Neural progenitor cell (in vitro differentiated cells): ENCODE data around the gene ARID5B. TPM values are rescaled to one million over a fixed set of nuclear protein-coding genes. Genes with fewer than 3 reads are reported as not detected.

Experiments
- DNase-seq: peaks from one replicate; pipeline ENCODE4 v3.0.0-alpha.2; 2016; ENCODE audit warnings: low spot score
- H2AFZ ChIP-seq: fragments of 200-600 bp; sonication (generic); replicated peaks from 2 replicates; pipeline ENCODE4 v1.6.1; 2016; ENCODE audit warnings: antibody characterized with exemption
- H3F3A ChIP-seq: fragments of 200-600 bp; sonication (generic); 2 replicates; pipeline ENCODE4 v1.6.1; 2016; ENCODE audit warnings: antibody characterized with exemption, low read depth
- H3K27ac ChIP-seq: fragments of 200-600 bp; sonication (generic); 2 replicates; pipeline ENCODE4 v1.5.1; 2016; ENCODE audit warnings: mild to moderate bottlenecking
- H3K27me3 ChIP-seq: fragments of 200-600 bp; sonication (generic); 2 replicates; pipeline ENCODE4 v1.6.1; 2016; ENCODE audit warnings: mild to moderate bottlenecking, moderate library complexity
- H3K36me3 ChIP-seq: fragments of 200-600 bp; sonication (generic); 2 replicates; pipeline ENCODE4 v1.5.1; 2016
- H3K4me1 ChIP-seq: fragments of 200-600 bp; sonication (generic); 2 replicates; pipeline ENCODE4 v1.6.1; 2016; ENCODE audit warnings: mixed run types
- H3K4me2 ChIP-seq: fragments of 200-600 bp; sonication (generic); 2 replicates; pipeline ENCODE4 v1.6.1; 2016
- H3K4me3 ChIP-seq: fragments of 200-600 bp; sonication (generic); 2 replicates; pipeline ENCODE4 v1.5.1; 2016
- H3K79me2 ChIP-seq: fragments of 200-600 bp; sonication (generic); 2 replicates; pipeline ENCODE4 v1.6.1; 2016; ENCODE audit warnings: low read depth
- H3K9ac ChIP-seq: fragments of 200-600 bp; sonication (generic); 2 replicates; pipeline ENCODE4 v1.6.1; 2016
- H3K9me3 ChIP-seq: fragments of 200-600 bp; sonication (generic); 2 replicates; pipeline ENCODE4 v1.5.1; 2016; ENCODE audit warnings: low read depth
- H4K20me1 ChIP-seq: fragments of 200-600 bp; sonication (generic); 2 replicates; pipeline ENCODE4 v1.6.1; 2016; ENCODE audit warnings: low read depth
- H3K27ac Mint-ChIP-seq: 3 replicates; pipeline ENCODE4 v1.8.0; 2021; ENCODE audit warnings: mixed read lengths
- H3K27me3 Mint-ChIP-seq: 2 replicates; pipeline ENCODE4 v1.8.0; 2022; ENCODE audit warnings: low read depth, mild to moderate bottlenecking, inconsistent platforms, moderate library complexity, mixed read lengths; ENCODE audit not compliant: insufficient read depth
- H3K36me3 Mint-ChIP-seq: 3 replicates; pipeline ENCODE4 v1.8.0; 2021; ENCODE audit warnings: mixed read lengths
- H3K4me1 Mint-ChIP-seq: 3 replicates; pipeline ENCODE4 v1.8.0; 2021; ENCODE audit warnings: mixed read lengths
- H3K4me3 Mint-ChIP-seq: 3 replicates; pipeline ENCODE4 v1.8.0; 2021; ENCODE audit warnings: mild to moderate bottlenecking, moderate library complexity, mixed read lengths
- H3K9me3 Mint-ChIP-seq: 3 replicates; pipeline ENCODE4 v1.8.0; 2020; ENCODE audit warnings: mixed read lengths
- EZH2 ChIP-seq: fragments of 200-600 bp; sonication (generic); IDR thresholded peaks from 2 replicates; pipeline ENCODE4 v1.6.1; 2017; ENCODE audit warnings: antibody characterized with exemption, mild to moderate bottlenecking, moderate library complexity
- EZH2phosphoT487 ChIP-seq: fragments of 200-600 bp; sonication (generic); IDR thresholded peaks from 2 replicates; pipeline ENCODE4 v1.6.1; 2017; ENCODE audit warnings: antibody characterized with exemption
- total RNA-seq: library from RNA; depleted of rRNA; stranded (reverse); fragments of >200 nt; gene quantifications from 2 replicates; pipeline ENCODE4 v1.2.3, GENCODE V29; 2015; ENCODE audit warnings: low replicate concordance
- TF ChIP-seq, protein P1 (sequence below): fragments of 200-600 bp; sonication (generic); IDR thresholded peaks from 2 replicates; pipeline ENCODE4 v1.5.1; 2017; ENCODE audit warnings: antibody characterized with exemption, mild to moderate bottlenecking

Gene ARID5B
- total RNA-seq, 1 donor from 2014 or later = 1.5 TPM

DNA sequence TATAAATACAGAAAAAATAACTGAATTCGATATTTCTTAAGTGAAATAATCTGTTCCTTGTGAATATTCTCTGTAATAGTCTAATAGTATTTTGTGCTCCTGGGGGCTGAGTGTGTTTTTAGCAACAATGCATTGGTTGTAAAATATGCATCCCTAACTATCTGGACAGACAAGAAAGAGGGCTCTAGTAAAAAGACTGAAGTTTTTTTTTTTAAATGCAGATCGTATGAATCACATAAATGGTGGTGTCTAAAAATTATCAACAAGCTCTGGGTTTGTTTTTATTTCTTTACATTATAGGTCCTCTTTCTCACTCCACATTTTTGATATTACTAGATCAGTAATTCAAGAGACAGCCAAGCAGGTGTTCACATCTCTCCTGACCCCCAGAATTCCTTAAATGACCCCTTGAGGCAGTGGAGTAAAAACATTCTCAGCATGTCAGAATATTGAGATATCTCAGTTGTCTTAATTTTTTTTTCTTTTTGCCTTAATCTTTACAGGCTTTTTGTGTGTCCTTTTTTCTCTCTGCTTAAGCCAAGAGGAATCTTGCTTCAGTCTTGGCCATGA is 18.2 kb downstream of the ARID5B start:
- no peak overlapping the region for H3K4me2 ChIP-seq
- no peak overlapping the region for H3K27ac ChIP-seq
- H4K20me1 ChIP-seq = no peaks in the 10 kb centered on the region
- no peak overlapping the region for H3K4me3 ChIP-seq
- Mint-ChIP-seq H3K4me3 (no peak overlapping the region), H3K36me3 (peaks cover 18% of the 10 kb centered on the region), H3K9me3 (peaks cover 6% of the 10 kb centered on the region), H3K27me3 (peaks cover 3% of the 10 kb centered on the region), H3K4me1 (peaks cover 19% of the 10 kb centered on the region), H3K27ac (no peak overlapping the region)
- no peak for DNase-seq
- no peaks in the 10 kb centered on the region for H3K79me2 ChIP-seq
- TF ChIP-seq EZH2 = no peak
- TF ChIP-seq, protein P1, sequence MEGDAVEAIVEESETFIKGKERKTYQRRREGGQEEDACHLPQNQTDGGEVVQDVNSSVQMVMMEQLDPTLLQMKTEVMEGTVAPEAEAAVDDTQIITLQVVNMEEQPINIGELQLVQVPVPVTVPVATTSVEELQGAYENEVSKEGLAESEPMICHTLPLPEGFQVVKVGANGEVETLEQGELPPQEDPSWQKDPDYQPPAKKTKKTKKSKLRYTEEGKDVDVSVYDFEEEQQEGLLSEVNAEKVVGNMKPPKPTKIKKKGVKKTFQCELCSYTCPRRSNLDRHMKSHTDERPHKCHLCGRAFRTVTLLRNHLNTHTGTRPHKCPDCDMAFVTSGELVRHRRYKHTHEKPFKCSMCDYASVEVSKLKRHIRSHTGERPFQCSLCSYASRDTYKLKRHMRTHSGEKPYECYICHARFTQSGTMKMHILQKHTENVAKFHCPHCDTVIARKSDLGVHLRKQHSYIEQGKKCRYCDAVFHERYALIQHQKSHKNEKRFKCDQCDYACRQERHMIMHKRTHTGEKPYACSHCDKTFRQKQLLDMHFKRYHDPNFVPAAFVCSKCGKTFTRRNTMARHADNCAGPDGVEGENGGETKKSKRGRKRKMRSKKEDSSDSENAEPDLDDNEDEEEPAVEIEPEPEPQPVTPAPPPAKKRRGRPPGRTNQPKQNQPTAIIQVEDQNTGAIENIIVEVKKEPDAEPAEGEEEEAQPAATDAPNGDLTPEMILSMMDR = no peak
- TF ChIP-seq EZH2phosphoT487 = no peak
- H3K9ac ChIP-seq = no peak overlapping the region
- H3K9me3 ChIP-seq = no peaks in the 10 kb centered on the region
- no peaks in the 10 kb centered on the region for H3K27me3 ChIP-seq
- H3K4me1 ChIP-seq = no peaks in the 10 kb centered on the region
- no peak overlapping the region for H2AFZ ChIP-seq
- H3F3A ChIP-seq = no peaks in the 10 kb centered on the region
- no peaks in the 10 kb centered on the region for H3K36me3 ChIP-seq

DNA sequence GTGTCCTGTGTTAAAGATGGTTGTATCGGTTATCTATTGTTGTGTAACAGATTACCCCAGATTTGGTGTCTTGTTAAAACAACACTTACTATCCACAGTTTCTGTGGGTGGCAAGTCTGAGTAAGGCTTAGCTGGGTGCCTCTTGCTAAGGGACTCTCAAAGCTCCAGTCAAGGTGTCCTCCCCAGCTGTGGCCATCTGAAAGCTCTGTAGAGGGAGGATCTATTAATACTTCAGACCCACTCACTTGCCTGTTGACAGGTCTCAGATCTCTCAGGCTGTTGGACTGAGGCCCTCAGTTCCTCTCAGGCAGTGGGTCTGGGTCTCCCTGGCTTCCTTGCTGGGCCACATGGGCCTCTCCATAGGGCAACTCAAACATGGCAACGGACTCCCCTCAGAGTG is 19.6 kb downstream of the ARID5B start:
- H3K4me3 ChIP-seq = no peak overlapping the region
- no peak for TF ChIP-seq EZH2phosphoT487
- TF ChIP-seq, protein P1 = no peak
- H3K27me3 ChIP-seq = no peaks in the 10 kb centered on the region
- no peaks in the 10 kb centered on the region for H3K79me2 ChIP-seq
- H3F3A ChIP-seq = no peaks in the 10 kb centered on the region
- Mint-ChIP-seq H3K4me1 (peaks cover 19% of the 10 kb centered on the region), H3K9me3 (peaks cover 6% of the 10 kb centered on the region), H3K27ac (no peak overlapping the region), H3K27me3 (peaks cover 3% of the 10 kb centered on the region), H3K4me3 (no peak overlapping the region), H3K36me3 (peaks cover 10% of the 10 kb centered on the region)
- no peak overlapping the region for H3K27ac ChIP-seq
- DNase-seq = no peak
- H4K20me1 ChIP-seq = no peaks in the 10 kb centered on the region
- no peak overlapping the region for H3K9ac ChIP-seq
- no peaks in the 10 kb centered on the region for H3K4me1 ChIP-seq
- H3K4me2 ChIP-seq = no peak overlapping the region
- no peaks in the 10 kb centered on the region for H3K36me3 ChIP-seq
- no peaks in the 10 kb centered on the region for H3K9me3 ChIP-seq
- H2AFZ ChIP-seq = no peak overlapping the region

DNA sequence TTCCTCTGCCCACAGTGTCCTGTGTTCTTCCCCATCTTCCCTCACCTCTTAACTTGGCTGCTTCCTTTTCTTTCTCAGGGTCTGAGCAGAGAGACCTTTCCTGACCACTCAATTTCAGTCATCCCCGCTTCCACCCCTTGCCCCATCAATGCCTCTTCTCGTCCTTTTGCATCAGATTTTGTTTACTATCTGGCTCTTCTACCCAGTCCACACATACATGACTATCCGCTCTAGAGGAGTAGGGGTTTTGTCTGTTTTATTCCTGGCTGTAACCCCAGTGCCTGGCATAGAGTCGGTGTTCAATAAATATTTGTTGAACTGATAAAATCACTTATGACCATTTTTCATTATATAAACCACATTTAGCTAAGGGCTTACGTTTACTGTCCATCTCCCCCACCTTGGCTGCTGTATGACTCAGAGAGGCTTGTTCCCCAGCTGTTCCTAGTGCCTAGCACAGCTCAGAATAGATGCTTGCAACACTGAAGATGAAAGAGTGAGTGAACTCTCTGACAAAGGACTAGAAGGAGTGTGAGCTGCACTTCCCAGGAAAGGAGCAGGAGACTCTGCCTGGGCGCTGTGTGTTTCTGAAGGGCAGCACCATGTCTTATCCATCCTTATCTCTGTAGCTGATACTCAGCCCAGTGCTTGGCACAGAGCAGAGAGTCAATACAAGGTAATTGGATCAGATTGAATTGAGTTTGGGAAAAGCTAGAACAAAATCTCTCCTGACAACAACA is 21.9 kb downstream of the ARID5B start:
- Mint-ChIP-seq H3K4me3 (no peak overlapping the region), H3K27ac (no peak overlapping the region), H3K4me1 (peaks cover 19% of the 10 kb centered on the region), H3K36me3 (peaks cover 8% of the 10 kb centered on the region), H3K9me3 (no peaks in the 10 kb centered on the region), H3K27me3 (no peaks in the 10 kb centered on the region)
- Histone ChIP-seq H3K4me2 (no peak overlapping the region), H3K4me3 (no peak overlapping the region), H3K27me3 (no peaks in the 10 kb centered on the region), H3K79me2 (no peaks in the 10 kb centered on the region), H3K4me1 (no peaks in the 10 kb centered on the region), H3K9ac (no peak overlapping the region), H4K20me1 (no peaks in the 10 kb centered on the region), H3K27ac (no peak overlapping the region), H3F3A (no peaks in the 10 kb centered on the region), H3K36me3 (no peaks in the 10 kb centered on the region), H2AFZ (no peak overlapping the region), H3K9me3 (no peaks in the 10 kb centered on the region)
- TF ChIP-seq EZH2 = no peak
- TF ChIP-seq, protein P1 = no peak
- TF ChIP-seq EZH2phosphoT487 = no peak
- DNase-seq = no peak
